ENCODE measurements around the gene SCAF1.
"Not testable (repeated sequence)": the region's sequence is repeated elsewhere in the genome, so short reads cannot be mapped to it uniquely, and the experiment has no call there.

Gene SCAF1

DNA sequence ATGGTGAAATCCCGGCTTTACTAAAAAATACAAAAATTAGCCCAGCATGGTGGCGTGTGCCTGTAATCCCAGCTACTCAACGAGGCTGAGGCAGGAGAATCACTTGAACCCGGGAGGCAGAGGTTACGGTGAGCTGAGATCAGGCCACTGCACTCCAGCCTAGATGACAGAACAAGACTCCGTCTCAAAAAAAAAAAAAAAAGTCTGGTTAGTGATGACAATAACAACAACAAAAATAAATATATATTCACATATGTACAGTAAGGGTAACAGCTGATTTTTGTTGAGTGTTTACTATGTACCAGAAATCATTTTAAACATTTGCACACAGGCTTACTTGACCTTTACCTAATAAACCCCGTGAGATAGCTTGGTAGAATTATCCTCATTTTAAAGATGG lies 25.1 kb upstream of the SCAF1 start:
- DNase-seq: no peak

DNA sequence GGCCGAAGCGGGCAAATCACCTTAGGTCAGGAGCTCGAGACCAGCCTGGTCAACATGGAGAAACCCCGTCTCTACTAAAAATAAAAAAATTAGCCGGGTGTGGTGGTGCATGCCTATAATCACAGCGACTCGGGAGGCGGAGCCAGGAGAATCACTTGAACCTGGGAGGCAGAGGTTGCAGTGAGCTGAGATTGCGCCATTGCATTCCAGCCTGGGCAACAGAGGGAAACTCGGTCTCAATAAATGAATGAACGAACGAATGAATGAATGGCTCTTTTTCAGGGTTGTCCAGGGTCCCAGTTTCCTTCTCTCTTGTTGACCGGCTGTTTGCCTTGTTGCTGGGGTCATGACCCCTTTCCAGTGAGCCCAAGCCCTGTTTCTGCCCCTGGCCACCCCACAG lies 24.1 kb upstream of the SCAF1 start:
- not testable (repeated sequence) for DNase-seq

- no peak for DNase-seq
Observed at GRCh38 chr19:49624967-49625910, 16.8 kb upstream of the SCAF1 start.

- no peak for DNase-seq
Observed at GRCh38 chr19:49626226-49626625, 15.8 kb upstream of the SCAF1 start.

DNA sequence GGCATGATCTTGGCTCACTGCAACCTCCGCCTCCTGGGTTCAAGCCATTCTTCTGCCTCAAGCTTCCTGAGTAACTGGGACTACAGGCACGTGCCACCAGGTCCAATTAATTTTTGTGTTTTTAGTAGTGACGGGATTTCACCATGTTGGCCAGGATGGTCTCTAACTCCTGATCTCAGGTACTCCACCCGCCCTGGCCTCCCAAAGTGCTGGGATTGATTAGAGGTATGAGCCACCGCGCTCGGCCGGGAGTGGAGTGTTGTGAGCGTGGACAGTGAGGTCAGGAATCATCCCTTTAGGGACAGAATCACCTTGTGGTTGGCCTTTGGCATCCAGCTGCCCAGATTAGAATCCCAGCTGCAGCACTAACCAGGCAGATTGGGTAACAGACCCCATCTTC lies 12.3 kb upstream of the SCAF1 start:
- DNase-seq: no peak

DNA sequence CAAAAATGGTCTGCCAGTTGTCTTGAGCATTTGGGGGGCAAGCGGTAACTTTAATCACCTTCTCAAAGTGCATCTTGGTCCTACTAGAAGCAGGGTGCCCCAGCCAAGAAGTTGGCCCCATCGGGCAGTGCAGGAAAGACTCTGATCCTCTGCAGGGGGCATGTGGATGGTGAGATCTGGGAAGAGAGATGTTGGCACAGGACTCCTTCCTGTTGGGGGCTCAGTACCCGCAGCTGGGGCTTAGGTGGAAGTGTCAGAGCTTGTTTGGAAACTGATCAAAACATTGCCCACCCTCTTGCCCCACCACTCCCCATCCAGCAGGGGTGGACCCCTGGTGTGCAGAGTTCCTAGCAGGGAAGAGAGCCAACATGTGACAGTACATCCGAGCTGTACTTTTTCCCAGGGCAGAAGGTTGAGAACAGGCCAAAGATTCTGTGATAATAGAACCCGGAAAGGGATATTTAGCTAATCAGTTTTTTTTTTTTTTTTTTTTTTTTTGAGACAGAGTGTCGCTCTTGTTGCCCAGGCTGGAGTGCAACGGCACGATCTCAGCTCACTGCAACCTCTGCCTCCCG lies 10.9 kb upstream of the SCAF1 start:
- DNase-seq: no peak

DNA sequence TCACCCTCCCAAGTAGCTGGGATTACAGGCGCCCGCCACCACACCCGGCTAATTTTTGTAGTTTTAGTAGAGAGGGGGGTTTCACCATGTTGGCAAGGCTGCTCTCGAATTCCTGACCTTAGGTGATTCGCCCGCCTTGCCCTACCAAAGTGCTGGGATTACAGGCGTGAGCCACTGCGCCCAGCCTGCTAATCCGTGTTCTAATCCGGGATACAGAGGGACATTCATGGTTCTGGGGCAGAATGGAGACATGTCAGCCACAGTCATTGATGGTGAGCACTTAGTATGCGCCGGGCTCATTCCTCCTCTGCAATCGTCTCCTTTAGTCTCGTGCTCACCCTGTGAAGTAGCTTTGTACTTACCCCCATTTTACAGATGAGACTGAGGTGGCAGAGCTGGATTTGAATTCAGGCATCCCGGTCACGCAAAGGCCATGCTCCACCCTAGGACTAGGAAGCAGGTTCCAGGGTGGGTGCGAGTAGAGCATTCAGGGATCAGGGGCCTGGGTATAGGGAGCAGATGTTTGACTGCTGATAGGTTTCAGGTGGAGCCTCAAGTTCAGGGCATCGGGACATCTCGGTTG lies 10.3 kb upstream of the SCAF1 start:
- no peak for DNase-seq

GRCh38 chr19:49632576-49632975 lies 9.4 kb upstream of the SCAF1 start:
- no peak for DNase-seq

GRCh38 chr19:49633273-49633672 lies 8.7 kb upstream of the SCAF1 start:
- not testable (repeated sequence) for DNase-seq

DNA sequence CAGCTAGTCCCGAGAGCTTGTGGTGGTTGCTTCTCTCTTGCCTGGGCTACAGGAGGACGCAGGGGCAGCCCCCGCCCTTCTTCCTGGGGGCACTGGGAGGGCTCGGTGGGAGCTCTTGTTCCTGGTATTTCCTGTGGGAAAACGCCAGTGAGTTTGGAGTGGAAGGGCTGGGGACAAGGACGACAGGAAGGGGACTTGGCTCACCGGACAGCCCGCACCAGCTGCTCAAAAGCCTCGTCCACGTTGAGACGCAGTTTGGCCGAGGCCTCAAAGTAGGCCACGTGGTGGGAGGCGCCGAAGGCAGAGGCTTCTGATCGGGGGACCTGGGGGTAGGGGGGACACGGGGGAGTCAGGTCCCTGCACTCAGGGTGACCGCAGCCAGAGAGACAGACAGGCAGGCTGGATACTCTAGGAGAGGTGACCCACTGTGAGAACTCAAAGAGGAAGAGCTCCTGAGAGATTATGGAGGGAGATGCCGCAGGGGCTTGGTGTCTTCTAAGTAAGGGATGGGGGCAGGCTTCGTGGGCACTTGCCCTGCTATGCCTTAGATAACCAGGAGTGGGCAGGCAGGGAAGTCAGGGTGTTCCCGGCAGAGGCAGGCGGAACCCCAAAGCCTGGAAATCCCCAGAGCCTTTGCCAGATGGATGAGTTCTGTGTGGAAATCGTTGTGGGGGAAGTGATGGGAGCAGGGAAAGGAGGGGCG lies 6.3 kb upstream of the SCAF1 start:
- no peak for DNase-seq

- DNase-seq: no peak
Observed at GRCh38 chr19:49636233-49636932, 5.6 kb upstream of the SCAF1 start.

DNA sequence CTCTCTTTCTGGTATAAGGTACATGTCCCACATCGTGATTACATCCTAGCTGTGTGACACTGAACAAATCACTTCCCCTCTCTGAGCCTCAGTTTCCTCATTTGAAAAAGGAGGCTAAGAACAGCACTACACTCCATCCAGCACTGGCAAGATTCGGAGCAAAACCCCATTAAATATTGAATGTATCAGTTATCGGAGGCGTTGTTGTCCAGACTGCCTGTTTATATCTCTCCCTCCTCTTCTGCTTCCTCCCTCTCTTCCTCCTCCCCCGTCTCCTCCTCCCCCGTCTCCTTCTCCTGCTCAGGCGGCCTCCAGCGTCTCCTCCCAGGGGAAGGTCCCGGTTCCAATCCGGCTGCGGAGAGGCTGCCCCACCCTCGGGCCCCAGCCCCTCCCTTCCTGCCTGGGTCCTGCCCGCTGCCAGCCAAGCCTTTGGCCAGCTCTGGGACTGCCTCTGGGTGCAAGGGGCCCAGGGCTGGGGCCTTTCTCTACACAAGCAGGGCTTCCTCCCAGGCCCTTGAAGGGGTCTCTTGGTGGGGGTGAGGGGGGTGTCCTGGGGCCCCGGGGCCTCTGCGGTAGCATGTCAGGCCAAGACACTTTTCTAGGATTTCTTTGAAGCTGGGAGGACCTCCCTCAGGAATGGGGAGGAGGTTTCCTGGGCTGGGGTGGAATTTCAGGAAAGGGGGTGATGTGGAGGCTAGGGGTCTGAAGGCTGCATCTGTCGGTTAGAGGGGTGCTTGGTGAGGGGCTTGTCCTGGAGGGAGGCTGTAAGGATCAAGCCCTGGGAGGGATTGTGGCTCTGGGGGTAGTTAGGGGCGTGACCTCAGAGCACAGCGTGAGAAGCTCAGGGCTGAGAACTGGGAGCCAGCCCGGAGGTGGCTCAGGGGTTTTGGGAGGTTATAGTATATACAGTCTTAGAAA lies 3.9 kb upstream of the SCAF1 start:
- DNase-seq: no peak

DNA sequence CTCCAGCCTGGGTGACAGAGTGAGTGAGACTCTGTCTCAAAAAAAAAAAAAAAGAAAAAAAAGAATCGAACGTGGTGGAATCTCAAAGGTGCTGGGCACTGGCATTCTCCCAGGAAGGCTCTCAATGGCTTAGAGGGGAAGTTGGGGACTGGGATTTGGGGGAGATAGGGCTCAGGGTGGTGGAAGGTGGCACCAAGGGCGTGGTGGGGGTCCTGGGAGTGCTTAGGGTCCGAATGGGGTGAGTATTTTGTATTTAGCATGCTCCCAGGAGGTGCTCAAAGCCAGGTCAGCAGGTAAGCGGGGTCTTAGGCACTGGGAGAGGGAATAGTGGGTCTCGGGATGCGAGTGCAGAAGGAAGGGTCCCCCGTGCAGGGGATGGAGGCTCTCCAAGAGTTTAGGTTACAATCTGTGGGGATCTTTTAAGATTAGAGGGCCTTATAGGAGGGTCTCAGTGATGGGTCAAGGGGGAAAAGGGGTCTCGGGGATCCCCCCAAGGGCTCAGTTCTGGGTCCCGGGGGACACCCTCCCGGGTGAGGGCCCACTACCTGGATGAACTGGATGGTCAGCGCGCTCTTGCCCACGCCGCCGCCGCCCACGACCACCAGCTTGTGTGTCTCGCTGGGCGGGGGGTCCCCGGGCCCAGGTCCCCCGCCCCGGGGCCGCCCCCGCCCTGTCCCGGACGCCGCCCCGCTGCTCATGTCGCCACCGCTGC lies 2.5 kb upstream of the SCAF1 start:
- no peak for DNase-seq

DNA sequence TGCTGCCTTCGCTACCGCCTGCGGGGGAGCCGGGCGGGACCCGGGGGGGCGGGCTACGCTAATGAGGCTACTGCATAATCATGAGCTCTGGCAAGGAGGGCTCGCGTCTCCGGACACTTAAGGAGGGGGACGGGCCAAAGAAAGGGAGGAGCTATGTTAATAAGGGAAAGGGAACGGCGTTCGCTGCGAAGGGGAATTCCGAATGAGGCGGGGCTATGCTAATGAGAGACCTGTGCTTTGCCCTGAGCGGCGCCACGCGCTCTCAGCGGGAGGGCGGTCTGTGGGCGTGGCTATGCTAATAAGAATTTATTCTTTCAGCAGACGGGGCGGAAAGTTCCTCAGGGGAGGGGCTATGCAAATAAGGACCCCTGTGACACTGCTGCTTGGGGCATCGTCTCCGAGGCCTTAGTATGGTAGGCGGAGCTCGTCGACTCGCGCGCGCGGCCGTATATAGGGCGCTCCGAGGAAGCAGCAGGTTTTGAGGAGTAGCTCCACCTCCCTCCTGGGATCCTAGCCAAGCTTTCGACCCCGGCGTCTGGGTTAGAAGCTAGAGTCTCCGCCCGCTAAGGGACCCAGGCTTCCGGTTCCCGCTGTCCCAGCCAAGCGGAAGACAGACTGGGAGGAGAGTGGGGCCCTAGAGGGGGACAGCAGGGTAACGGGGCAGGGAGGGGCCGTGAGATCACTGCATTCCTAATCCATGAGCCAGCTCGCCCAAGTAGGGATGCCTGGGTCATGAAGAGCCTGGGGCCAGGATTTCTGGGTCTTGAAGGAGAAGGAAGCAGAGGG lies 1.7 kb upstream of the SCAF1 start, which contains the start of gene RRAS:
Gene RRAS, minus strand, starts transcription at position 31 of the 786 bp plus-strand sequence. CDS start 45 bp downstream, outside the sequence.
- DNase-seq: peak; percentile 97

GRCh38 chr19:49642492-49643035 lies 555 bp downstream of the SCAF1 start:
- no peak for DNase-seq

DNA sequence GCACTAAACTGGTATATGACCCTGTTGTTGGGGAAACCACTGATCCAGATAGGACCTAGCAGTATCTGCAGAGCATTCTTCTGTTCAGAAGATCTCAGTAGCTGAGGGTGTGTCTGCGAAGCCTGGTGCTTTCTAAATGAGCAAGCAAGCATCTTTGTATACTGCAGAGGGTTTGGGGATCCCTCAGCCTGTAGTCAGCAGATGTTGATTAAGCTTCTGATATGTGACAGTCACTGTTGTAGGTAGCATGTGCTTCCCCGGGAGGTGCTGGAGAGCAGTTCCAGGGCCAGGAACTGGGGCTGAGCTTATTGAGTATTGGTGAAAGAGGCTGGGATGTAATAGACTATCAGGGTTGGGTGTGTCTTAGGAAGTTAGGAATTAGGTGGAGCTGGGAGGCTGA lies 1.5 kb downstream of the SCAF1 start:
- DNase-seq: no peak

DNA sequence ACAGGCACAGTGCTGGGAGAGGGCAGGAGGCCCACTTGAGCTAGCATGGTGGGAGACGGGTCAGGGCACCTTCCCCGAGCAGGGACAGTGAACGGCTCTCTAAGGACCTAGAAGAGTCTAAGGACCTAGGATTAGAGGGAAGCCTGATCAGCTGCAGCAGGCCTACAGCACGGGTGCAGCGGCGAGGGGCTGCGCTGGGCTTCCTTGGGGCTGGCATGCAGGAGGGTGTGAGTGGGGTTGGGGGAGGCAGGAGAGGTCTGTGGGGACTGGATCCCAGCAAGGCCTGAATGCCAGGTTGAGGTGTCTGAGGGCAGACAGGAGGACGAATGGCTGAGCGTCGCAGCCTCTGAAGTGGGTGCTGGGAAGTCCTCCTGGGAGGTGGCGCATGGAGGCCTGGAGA lies 3.6 kb downstream of the SCAF1 start:
- DNase-seq: no peak

DNA sequence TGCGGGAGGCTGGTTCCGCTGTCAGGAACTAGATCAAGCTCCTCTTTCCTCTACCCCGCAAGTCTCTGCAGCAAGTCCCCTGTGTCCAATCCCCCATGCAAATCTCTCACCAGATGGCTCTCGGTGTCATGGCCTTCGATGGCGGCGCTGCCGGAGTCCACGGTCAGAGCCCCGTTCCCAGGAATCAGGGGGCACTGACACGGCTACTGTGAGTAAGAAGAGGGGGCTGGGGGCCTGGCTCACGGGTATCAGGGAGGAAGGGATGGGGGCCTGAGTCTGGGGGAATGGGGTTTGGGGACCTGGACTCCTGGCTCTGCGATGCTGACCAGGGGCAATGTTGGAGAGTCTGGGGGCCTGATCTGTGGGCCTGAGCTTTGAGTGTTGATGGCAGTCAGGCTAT lies 4.0 kb downstream of the SCAF1 start:
- DNase-seq: no peak

GRCh38 chr19:49646586-49646985 lies 4.6 kb downstream of the SCAF1 start:
- no peak for DNase-seq

Data from NCI-H1048 (cell line).